HepG2 (cell line): Measurements from ENCODE around the gene CCDC117. TPM values are rescaled to one million over a fixed set of nuclear protein-coding genes. Genes with fewer than 3 reads are reported as not detected.

Source experiments
- ATF1 ChIP-seq: IDR thresholded peaks from 2 replicates; pipeline ENCODE4 v1.6.1; 2016; ENCODE audit warnings: mild to moderate bottlenecking, control low read depth
- CC2D1A ChIP-seq: sonication (generic); formaldehyde crosslinking; IDR thresholded peaks from 2 replicates; pipeline ENCODE4 v1.8.1; 2023; ENCODE audit warnings: mild to moderate bottlenecking, missing genetic modification reagents
- CREB3 ChIP-seq: sonication (generic); formaldehyde crosslinking; IDR thresholded peaks from 2 replicates; pipeline ENCODE4 v1.5.0; 2020; ENCODE audit warnings: missing genetic modification reagents
- ELF3 ChIP-seq: IDR thresholded peaks from 2 replicates; pipeline ENCODE4 v1.6.1; 2016; ENCODE audit warnings: missing genetic modification reagents, missing compliant biosample characterization
- EZH2 ChIP-seq: conservative IDR thresholded peaks from 2 replicates; pipeline ENCODE4 v1.6.1; 2012; ENCODE audit warnings: mild to moderate bottlenecking, low read depth, low read length, moderate library complexity
- GABPB1 ChIP-seq: IDR thresholded peaks from 2 replicates; pipeline ENCODE4 v1.6.1; 2016; ENCODE audit warnings: mild to moderate bottlenecking, missing genetic modification reagents, moderate library complexity, missing compliant biosample characterization
- GTF3A ChIP-seq: sonication (generic); formaldehyde crosslinking; conservative IDR thresholded peaks from 2 replicates; pipeline ENCODE4 v1.4.0; 2020; ENCODE audit warnings: mild to moderate bottlenecking, missing genetic modification reagents
- HOXA9 ChIP-seq: sonication (generic); formaldehyde crosslinking; IDR thresholded peaks from 2 replicates; pipeline ENCODE4 v1.8.1; 2022; ENCODE audit warnings: missing genetic modification reagents, mild to moderate bottlenecking, moderate library complexity, borderline replicate concordance
- IKZF4 ChIP-seq: sonication (generic); formaldehyde crosslinking; IDR thresholded peaks from 2 replicates; pipeline ENCODE4 v1.5.1; 2020; ENCODE audit warnings: borderline replicate concordance, mild to moderate bottlenecking, low read depth, missing genetic modification reagents; ENCODE audit errors: not compliant biosample characterization
- JDP2 ChIP-seq: sonication (generic); formaldehyde crosslinking; IDR thresholded peaks from 2 replicates; pipeline ENCODE4 v1.8.1; 2022; ENCODE audit warnings: missing genetic modification reagents, borderline replicate concordance
- RARG ChIP-seq: sonication (generic); formaldehyde crosslinking; IDR thresholded peaks from 2 replicates; pipeline ENCODE4 v1.4.0; 2020; ENCODE audit warnings: low read depth, mild to moderate bottlenecking, missing genetic modification reagents
- SALL2 ChIP-seq: sonication (generic); formaldehyde crosslinking; IDR thresholded peaks from 2 replicates; pipeline ENCODE4 v1.8.1; 2023; ENCODE audit warnings: mild to moderate bottlenecking, missing genetic modification reagents, inconsistent platforms
- SMARCE1 ChIP-seq: fragments of 450-650 bp; IDR thresholded peaks from 2 replicates; pipeline ENCODE4 v1.6.1; 2017; ENCODE audit warnings: borderline replicate concordance
- TGIF2 ChIP-seq: IDR thresholded peaks from 2 replicates; pipeline ENCODE4 v1.6.1; 2016; ENCODE audit warnings: control low read depth, missing compliant biosample characterization
- ZBTB10 ChIP-seq: sonication (generic); formaldehyde crosslinking; IDR thresholded peaks from 2 replicates; pipeline ENCODE4 v1.4.0; 2020; ENCODE audit warnings: missing genetic modification reagents, borderline replicate concordance
- ZBTB46 ChIP-seq: sonication (generic); formaldehyde crosslinking; IDR thresholded peaks from 2 replicates; pipeline ENCODE4 v1.4.0; 2020; ENCODE audit warnings: mild to moderate bottlenecking, missing genetic modification reagents, borderline replicate concordance
- ZC3H13 ChIP-seq: sonication (generic); formaldehyde crosslinking; IDR thresholded peaks from 2 replicates; pipeline ENCODE4 v1.8.1; 2023; ENCODE audit warnings: mild to moderate bottlenecking, missing genetic modification reagents, moderate library complexity
- ZKSCAN8 ChIP-seq: IDR thresholded peaks from 2 replicates; pipeline ENCODE4 v1.6.1; 2016; ENCODE audit warnings: borderline replicate concordance, missing genetic modification reagents, missing compliant biosample characterization
- ZNF124 ChIP-seq: sonication (generic); formaldehyde crosslinking; IDR thresholded peaks from 2 replicates; pipeline ENCODE4 v1.4.0; 2020; ENCODE audit warnings: missing genetic modification reagents
- ZNF275 ChIP-seq: sonication (generic); formaldehyde crosslinking; IDR thresholded peaks from 2 replicates; pipeline ENCODE4 v1.8.0; 2022; ENCODE audit warnings: missing genetic modification reagents, mild to moderate bottlenecking, inconsistent platforms, borderline replicate concordance
- ZNF737 ChIP-seq: sonication (generic); formaldehyde crosslinking; IDR thresholded peaks from 2 replicates; pipeline ENCODE4 v1.5.0; 2020; ENCODE audit warnings: missing genetic modification reagents, mild to moderate bottlenecking, borderline replicate concordance
- ZNF740 ChIP-seq: sonication (generic); formaldehyde crosslinking; IDR thresholded peaks from 2 replicates; pipeline ENCODE4 v1.4.0; 2020; ENCODE audit warnings: missing genetic modification reagents
- ZNF746 ChIP-seq: sonication (generic); formaldehyde crosslinking; IDR thresholded peaks from 2 replicates; pipeline ENCODE4 v1.8.0; 2022; ENCODE audit warnings: mild to moderate bottlenecking, missing genetic modification reagents
- polyA plus RNA-seq, 8 experiments: library from polyadenylated mRNA; depleted of rRNA in 3 of 8; stranded (reverse) in 7 of 8; unstranded in 1 of 8; fragments of >200 nt; fragmentation: Illumina TruSeq in 4 of 8; extraction: Trizol in 4 of 8; gene quantifications; 2 replicates each; pipeline versions ENCODE4 v1.2.1 to v1.2.3, GENCODE V29; 2011 to 2016; ENCODE audit warnings: low read depth in 4 of 8, missing spikeins in 1 of 8, mixed read lengths in 1 of 8; ENCODE audit not compliant: insufficient read depth in 1 of 8
- total RNA-seq, 5 experiments: library from RNA; depleted of rRNA; stranded (reverse); fragments of >200 nt; fragmentation: Illumina TruSeq; extraction: Trizol; gene quantifications; 2 replicates each; pipeline ENCODE4 v1.2.3, GENCODE V29; 2016; ENCODE audit warnings: low read depth in 1 of 5

Gene CCDC117
- total and polyA plus RNA-seq, 2 of the 13 experiments (the other 11 are each of a cell fraction or from before 2014, with no cell fraction given) = 12.6 to 34.2 TPM

- TF ChIP-seq ZBTB10 (CRISPR knock-in tag) (no peak), RARG (CRISPR knock-in tag) (no peak), ZNF737 (no peak), ZNF746 (no peak), CREB3 (CRISPR knock-in tag) (no peak), ZBTB46 (CRISPR knock-in tag) (no peak), HOXA9 (no peak), ZC3H13 (no peak), ELF3 (CRISPR knock-in tag) (no peak), SMARCE1 (no peak), SALL2 (no peak), CC2D1A (CRISPR knock-in tag) (no peak), ZKSCAN8 (CRISPR knock-in tag) (no peak), EZH2 (no peak), ZNF275 (CRISPR knock-in tag) (no peak), ATF1 (no peak), GTF3A (CRISPR knock-in tag) (no peak), TGIF2 (CRISPR knock-in tag) (no peak), ZNF124 (no peak), JDP2 (CRISPR knock-in tag) (no peak), GABPB1 (no peak; the same call in 1 of the 2 replicates), ZNF740 (CRISPR knock-in tag) (no peak), IKZF4 (no peak)
Measured at GRCh38 chr22:28792491-28793383, 20.2 kb downstream of the CCDC117 start (continued).
